HG02798 (cell line): Measurements from ENCODE around the gene MCRIP2.

Experiments
- ATAC-seq: cut with Tn5 transposase; IDR thresholded peaks from one replicate; pipeline ENCODE4 v1.9.1; 2021; ENCODE audit warnings: mild to moderate bottlenecking; ENCODE audit not compliant: unreplicated experiment, poor library complexity

Gene MCRIP2

GRCh38 chr16:693364-693763, 51.7 kb downstream of the MCRIP2 start:
- ATAC-seq = no peak

- no peak for ATAC-seq
These were observed 52.1 kb downstream of the MCRIP2 start for GRCh38 chr16:693766-694165.

GRCh38 chr16:694187-694862, 52.7 kb downstream of the MCRIP2 start:
- no peak for ATAC-seq

- no peak for ATAC-seq
These were observed 53.3 kb downstream of the MCRIP2 start for GRCh38 chr16:694863-695354.

- peak; percentile 65 for ATAC-seq
These were observed 53.9 kb downstream of the MCRIP2 start for GRCh38 chr16:695355-696089.
